GM10266 (cell line): ENCODE results near the gene ASXL2.

ENCODE experiments used
- DNase-seq: peaks from one replicate; pipeline ENCODE4 v3.0.0; 2012; ENCODE audit errors: extremely low spot score
- CTCF ChIP-seq: IDR thresholded peaks from 2 replicates; pipeline ENCODE4 v1.5.1; 2012; ENCODE audit warnings: mild to moderate bottlenecking, low read depth; ENCODE audit not compliant: control insufficient read depth, insufficient read depth; ENCODE audit errors: missing control alignments

Gene ASXL2

GRCh38 chr2:25725877-25726276 lies 152.4 kb downstream of the ASXL2 start:
- DNase-seq: no peak
- no peak for TF ChIP-seq CTCF

- TF ChIP-seq CTCF: no peak
- DNase-seq: no peak
Measured at GRCh38 chr2:25724756-25725155, 153.5 kb downstream of the ASXL2 start.

GRCh38 chr2:25722224-25722623 lies 156.1 kb downstream of the ASXL2 start:
- DNase-seq: no peak
- no peak for TF ChIP-seq CTCF

GRCh38 chr2:25720575-25720974 lies 157.7 kb downstream of the ASXL2 start:
- TF ChIP-seq CTCF: no peak
- no peak for DNase-seq

- TF ChIP-seq CTCF: no peak
- DNase-seq: no peak
Measured at GRCh38 chr2:25714740-25715139, 163.5 kb downstream of the ASXL2 start.

GRCh38 chr2:25712455-25712854 lies 165.8 kb downstream of the ASXL2 start:
- no peak for DNase-seq
- no peak for TF ChIP-seq CTCF

GRCh38 chr2:25711675-25712354 lies 166.5 kb downstream of the ASXL2 start:
- no peak for DNase-seq
- no peak for TF ChIP-seq CTCF
